ENCODE results near the gene GRIN1. TPM values are rescaled to one million over a fixed set of nuclear protein-coding genes. Genes with fewer than 3 reads are reported as not detected.
A peak's percentile ranks its signal among the peaks of the same experiment; 100 is the strongest.

The GRIN1 gene
- total RNA-seq, 1 experiment from 2014 or later, result not detected

DNA sequence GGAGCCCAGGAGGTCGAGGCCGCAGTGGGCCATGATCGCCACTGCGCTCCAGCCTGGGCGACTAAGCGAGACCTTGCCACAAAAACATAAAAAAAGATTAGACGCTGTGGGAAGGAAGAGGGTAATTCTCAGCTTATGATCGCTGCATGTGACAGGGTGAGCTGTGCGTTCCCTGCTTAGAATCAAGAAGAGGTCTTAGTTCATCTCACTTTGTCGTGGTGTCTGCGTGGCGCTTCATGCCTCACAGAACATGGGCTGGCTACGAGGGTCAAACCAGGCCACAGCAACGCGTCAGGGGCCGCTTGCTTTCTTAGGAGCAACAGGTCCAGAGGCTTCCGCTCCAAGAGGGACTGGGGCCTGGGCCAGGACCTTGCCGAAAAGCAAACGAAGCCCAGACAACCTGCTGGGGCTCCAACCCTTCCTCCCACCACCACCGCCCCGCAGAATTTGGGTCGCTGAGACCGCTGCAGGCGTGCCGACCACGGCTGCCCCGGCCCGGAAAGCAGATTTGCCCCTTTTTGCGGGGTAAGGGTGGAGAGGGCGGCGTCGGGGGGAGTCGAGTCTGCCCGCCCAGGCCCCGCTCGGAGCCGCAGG lies 10.0 kb upstream of the GRIN1 start:
- no peak for DNase-seq
- H3K27me3 ChIP-seq (ENCODE audit: insufficient read depth, low read depth), result no peaks in the 10 kb centered on the region
- no peaks in the 10 kb centered on the region for H3K36me3 ChIP-seq (ENCODE audit: low read depth)
- peaks cover 16% of the 10 kb centered on the region; the same call in 1 of the 2 replicates for H3F3A ChIP-seq (ENCODE audit: insufficient read depth, low read depth)
- H3K79me2 ChIP-seq (ENCODE audit: low read depth), result peaks cover 48% of the 10 kb centered on the region
- TF ChIP-seq CTCF (conservative IDR thresholded peaks at IDR 0.05), result no peak
- no peak for TF ChIP-seq EZH2 (IDR thresholded peaks at IDR 0.05; ENCODE audit: low read depth)
- peak overlapping the region; percentile 100 for H3K4me2 ChIP-seq
- BruUV-seq (replicated peaks), result TSS peak; percentile 36
- ChIA-PET CTCF (interaction anchor here (0.5 to 0.7 kb wide), 2 partner anchors 22 to 62 kb away, joined by 6 to 10 read pairs; no protein-coding TSS in a partner anchor), POLR2A (ENCODE audit: unreplicated experiment) (interaction anchor here (0.6 to 1.0 kb wide), 4 partner anchors 69 to 514 kb away, joined by 3 to 7 read pairs (median 4); no protein-coding TSS in a partner anchor)
- H3K4me1 ChIP-seq (replicated peaks; ENCODE audit: insufficient read depth), result peaks cover 28% of the 10 kb centered on the region
- H2AFZ ChIP-seq, result peak overlapping the region; percentile 90
- peak overlapping the region; percentile 86 for H3K4me3 ChIP-seq
- no peaks in the 10 kb centered on the region for H3K9me3 ChIP-seq (ENCODE audit: insufficient read depth, low read depth)
- H4K20me1 ChIP-seq (ENCODE audit: insufficient read depth), result no peaks in the 10 kb centered on the region
- H3K27ac ChIP-seq, result peak overlapping the region; percentile 54
- intact Hi-C loops (cut with micrococcal nuclease; ENCODE audit: unreplicated experiment), result loop anchor here (2.0 to 5.0 kb wide), 3 partner anchors 38 to 70 kb away; partner anchors contain the start of genes ANAPC2 and SSNA1
- no peaks in the 10 kb centered on the region for H3K9me2 ChIP-seq (ENCODE audit: insufficient read depth)

GRCh38 chr9:137129456-137130175 lies 9.3 kb upstream of the GRIN1 start:
- no peaks in the 10 kb centered on the region for H3K36me3 ChIP-seq (ENCODE audit: low read depth)
- no peaks in the 10 kb centered on the region for H3K27me3 ChIP-seq (ENCODE audit: insufficient read depth, low read depth)
- POLR2A ChIA-PET (ENCODE audit: unreplicated experiment), result interaction anchor here (0.6 to 1.0 kb wide), 7 partner anchors 20 to 513 kb away, joined by 3 to 12 read pairs (median 4); no protein-coding TSS in a partner anchor
- H3K9me3 ChIP-seq (ENCODE audit: insufficient read depth, low read depth), result no peaks in the 10 kb centered on the region
- peak; percentile 76 to 93 for DNase-seq
- H3K79me2 ChIP-seq (ENCODE audit: low read depth), result peaks cover 45% of the 10 kb centered on the region
- no peaks in the 10 kb centered on the region for H4K20me1 ChIP-seq (ENCODE audit: insufficient read depth)
- H3K4me1 ChIP-seq (replicated peaks; ENCODE audit: insufficient read depth), result peaks cover 28% of the 10 kb centered on the region
- intact Hi-C loops (cut with micrococcal nuclease; ENCODE audit: unreplicated experiment), result loop anchor here (2.0 to 5.0 kb wide), 3 partner anchors 38 to 69 kb away; partner anchors contain the start of genes ANAPC2 and SSNA1
- H3K27ac ChIP-seq, result peak overlapping the region; percentile 54
- CTCF ChIA-PET, result interaction anchor here (0.5 to 0.7 kb wide), 6 partner anchors 22 to 186 kb away, joined by 3 to 10 read pairs (median 6); partner anchors contain the start of gene RNF224
- peaks cover 23% of the 10 kb centered on the region; the same call in 1 of the 2 replicates for H3F3A ChIP-seq (ENCODE audit: insufficient read depth, low read depth)
- H3K4me3 ChIP-seq, result peak overlapping the region; percentile 86
- TF ChIP-seq EZH2 (IDR thresholded peaks at IDR 0.05; ENCODE audit: low read depth), result no peak
- no peak for TF ChIP-seq CTCF (conservative IDR thresholded peaks at IDR 0.05)
- no peaks in the 10 kb centered on the region for H3K9me2 ChIP-seq (ENCODE audit: insufficient read depth)
- H3K4me2 ChIP-seq, result peak overlapping the region; percentile 100
- peak overlapping the region; percentile 90 for H2AFZ ChIP-seq
- no TSS peak for BruUV-seq (replicated peaks)

- Histone ChIP-seq H3K79me2 (ENCODE audit: low read depth) (peaks cover 45% of the 10 kb centered on the region), H3K27me3 (ENCODE audit: insufficient read depth, low read depth) (no peaks in the 10 kb centered on the region), H3K36me3 (ENCODE audit: low read depth) (no peaks in the 10 kb centered on the region), H2AFZ (peak overlapping the region; percentile 90), H3K4me3 (peak overlapping the region; percentile 86), H3K27ac (0 out of 2 replicates have a peak overlapping the region, but pooled peaks have one; percentile 23), H3K9me2 (ENCODE audit: insufficient read depth) (no peaks in the 10 kb centered on the region), H3K9me3 (ENCODE audit: insufficient read depth, low read depth) (no peaks in the 10 kb centered on the region), H4K20me1 (ENCODE audit: insufficient read depth) (no peaks in the 10 kb centered on the region), H3F3A (ENCODE audit: insufficient read depth, low read depth) (peaks cover 26% of the 10 kb centered on the region; the same call in 1 of the 2 replicates), H3K4me1 (replicated peaks; ENCODE audit: insufficient read depth) (peaks cover 28% of the 10 kb centered on the region), H3K4me2 (peak overlapping the region; percentile 100)
- intact Hi-C loops (cut with micrococcal nuclease; ENCODE audit: unreplicated experiment), result no loop called here
- DNase-seq, result peak in 1 of 2 experiments; percentile 32
- BruUV-seq (replicated peaks), result TSS peak; percentile 66
- POLR2A ChIA-PET (ENCODE audit: unreplicated experiment), result interaction anchor here (0.5 to 1.0 kb wide), 8 partner anchors 20 to 114 kb away, joined by 3 to 35 read pairs (median 5); no protein-coding TSS in a partner anchor
- CTCF ChIA-PET, result interaction anchor here (0.6 kb wide), 3 partner anchors 97 to 187 kb away, joined by 3 to 6 read pairs (median 4); partner anchors contain the start of gene RNF224
- TF ChIP-seq EZH2 (IDR thresholded peaks at IDR 0.05; ENCODE audit: low read depth) (no peak), CTCF (conservative IDR thresholded peaks at IDR 0.05) (no peak)
Observed at GRCh38 chr9:137130176-137130755, 8.7 kb upstream of the GRIN1 start.
